HepG2 (cell line): Measurements from ENCODE around the gene GOLGA8H. TPM values are rescaled to one million over a fixed set of nuclear protein-coding genes. Genes with fewer than 3 reads are reported as not detected.
A peak's percentile ranks its signal among the peaks of the same experiment; 100 is the strongest.
"Not testable (repeated sequence)": the region's sequence is repeated elsewhere in the genome, so short reads cannot be mapped to it uniquely, and the experiment has no call there.

Source experiments
- ATF1 ChIP-seq: IDR thresholded peaks from 2 replicates; pipeline ENCODE4 v1.6.1; 2016; ENCODE audit warnings: mild to moderate bottlenecking, control low read depth
- CREM ChIP-seq, 2 experiments: sonication (generic) in 1 of 2; formaldehyde crosslinking in 1 of 2; IDR thresholded peaks; 2 replicates each; pipeline versions ENCODE4 v1.4.0 to v1.6.1; 2016 to 2020; ENCODE audit warnings: antibody characterized with exemption in 1 of 2, mild to moderate bottlenecking in 1 of 2, missing genetic modification reagents in 1 of 2
- ETV5 ChIP-seq: IDR thresholded peaks from 2 replicates; pipeline ENCODE4 v1.6.1; 2018; ENCODE audit warnings: missing biosample characterization, missing genetic modification reagents, inconsistent platforms, borderline replicate concordance
- GABPA ChIP-seq, 2 experiments: IDR thresholded peaks; 2 replicates each; pipeline ENCODE4 v1.6.1; 2011 to 2016; ENCODE audit warnings: low read depth in 2 of 2, low read length in 1 of 2, missing biosample characterization in 1 of 2, missing genetic modification characterization in 1 of 2
- HDAC1 ChIP-seq: sonication (generic); formaldehyde crosslinking; IDR thresholded peaks from 2 replicates; pipeline ENCODE4 v1.5.1; 2020; ENCODE audit warnings: mild to moderate bottlenecking, missing genetic modification reagents
- KDM5A ChIP-seq: fragments of 200-600 bp; sonication (generic); IDR thresholded peaks from 2 replicates; pipeline ENCODE4 v1.7.0; 2018; ENCODE audit warnings: antibody characterized with exemption, mild to moderate bottlenecking, low read length, borderline replicate concordance
- KLF12 ChIP-seq: sonication (generic); formaldehyde crosslinking; IDR thresholded peaks from 2 replicates; pipeline ENCODE4 v1.4.0; 2020; ENCODE audit warnings: missing genetic modification reagents, borderline replicate concordance
- KMT2A ChIP-seq: sonication (generic); formaldehyde crosslinking; IDR thresholded peaks from 2 replicates; pipeline ENCODE4 v1.4.0; 2020; ENCODE audit warnings: missing genetic modification reagents
- POLR2A ChIP-seq, 2 experiments: IDR thresholded peaks; 2 replicates each; pipeline ENCODE4 v1.6.1; 2011; ENCODE audit warnings: low read depth in 2 of 2, low read length in 2 of 2, mild to moderate bottlenecking in 1 of 2, moderate library complexity in 1 of 2; ENCODE audit not compliant: insufficient read depth in 1 of 2
- ZFY ChIP-seq: sonication (generic); formaldehyde crosslinking; IDR thresholded peaks from 2 replicates; pipeline ENCODE4 v1.4.0; 2020; ENCODE audit warnings: missing genetic modification reagents
- ZMYM4 ChIP-seq: sonication (generic); formaldehyde crosslinking; IDR thresholded peaks from 2 replicates; pipeline ENCODE4 v1.8.1; 2023; ENCODE audit warnings: mild to moderate bottlenecking, missing genetic modification reagents
- ZNF335 ChIP-seq: sonication (generic); formaldehyde crosslinking; IDR thresholded peaks from 2 replicates; pipeline ENCODE4 v1.4.0; 2020; ENCODE audit warnings: missing genetic modification reagents
- ZNF501 ChIP-seq: sonication (generic); formaldehyde crosslinking; IDR thresholded peaks from 2 replicates; pipeline ENCODE4 v1.5.1; 2020; ENCODE audit warnings: mild to moderate bottlenecking, moderate library complexity, missing genetic modification reagents
- polyA plus RNA-seq, 8 experiments: library from polyadenylated mRNA; depleted of rRNA in 3 of 8; stranded (reverse) in 7 of 8; unstranded in 1 of 8; fragments of >200 nt; fragmentation: Illumina TruSeq in 4 of 8; extraction: Trizol in 4 of 8; gene quantifications; 2 replicates each; pipeline versions ENCODE4 v1.2.1 to v1.2.3, GENCODE V29; 2011 to 2016; ENCODE audit warnings: low read depth in 4 of 8, missing spikeins in 1 of 8, mixed read lengths in 1 of 8; ENCODE audit not compliant: insufficient read depth in 1 of 8
- total RNA-seq, 5 experiments: library from RNA; depleted of rRNA; stranded (reverse); fragments of >200 nt; fragmentation: Illumina TruSeq; extraction: Trizol; gene quantifications; 2 replicates each; pipeline ENCODE4 v1.2.3, GENCODE V29; 2016; ENCODE audit warnings: low read depth in 1 of 5
- TF ChIP-seq, protein P1 (sequence below): IDR thresholded peaks from 2 replicates; pipeline ENCODE4 v1.6.1; 2016; ENCODE audit warnings: low read depth
- TF ChIP-seq, protein P2 (sequence below): sonication (generic); formaldehyde crosslinking; IDR thresholded peaks from 2 replicates; pipeline ENCODE4 v1.5.0; 2020; ENCODE audit warnings: missing genetic modification reagents
- TF ChIP-seq, protein P3 (sequence below): IDR thresholded peaks from 2 replicates; pipeline ENCODE4 v1.6.1; 2016; ENCODE audit warnings: missing compliant biosample characterization, missing genetic modification reagents, borderline replicate concordance
- TF ChIP-seq, protein P4 (sequence below): sonication (generic); formaldehyde crosslinking; IDR thresholded peaks from 2 replicates; pipeline ENCODE4 v1.9.0; 2022; ENCODE audit warnings: missing genetic modification reagents, mild to moderate bottlenecking, borderline replicate concordance
- TF ChIP-seq, protein P5 (sequence below): sonication (generic); formaldehyde crosslinking; IDR thresholded peaks from 2 replicates; pipeline ENCODE4 v1.5.0; 2020; ENCODE audit warnings: mild to moderate bottlenecking, missing genetic modification reagents, borderline replicate concordance

The GOLGA8H gene
- total and polyA plus RNA-seq, 2 of the 13 experiments (the other 11 are each of a cell fraction or from before 2014, with no cell fraction given), result 0.16 to 0.49 TPM

DNA sequence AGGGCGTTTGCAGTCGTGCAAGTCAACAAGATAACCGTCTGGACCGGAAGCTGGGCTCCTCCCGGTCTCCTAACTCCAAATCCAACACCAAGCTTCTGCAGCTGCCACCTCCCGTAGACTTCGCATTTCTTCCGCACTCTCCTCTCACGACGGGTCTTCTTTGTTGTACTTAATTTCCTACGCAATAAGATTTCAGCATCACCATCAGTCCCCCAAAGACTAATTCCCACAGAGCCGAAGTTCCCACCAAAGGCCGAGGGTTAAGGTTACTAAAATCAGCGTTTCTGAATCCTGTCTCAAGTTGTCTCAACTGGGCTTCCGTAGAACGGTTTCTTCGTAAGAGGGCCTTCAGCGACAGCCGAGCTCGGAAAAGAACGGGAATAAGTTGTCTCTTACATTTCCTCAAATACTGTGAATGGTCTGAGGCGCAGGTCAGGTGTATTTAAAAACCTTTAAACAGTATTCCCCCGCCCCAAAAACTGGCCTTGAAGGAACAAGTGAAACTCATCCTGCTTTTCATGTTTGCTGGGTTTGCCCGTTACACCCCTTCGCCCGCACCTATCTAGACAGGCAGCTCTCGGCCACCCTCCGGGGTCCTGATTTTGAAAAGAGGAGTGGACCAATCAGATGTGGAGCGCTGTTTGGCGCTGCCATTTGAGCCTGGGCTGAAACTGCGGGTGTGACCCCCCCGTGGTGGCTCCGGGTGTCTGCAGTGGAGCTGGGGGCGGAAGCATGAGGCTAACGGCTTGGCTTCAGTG, 21.8 kb downstream of the GOLGA8H start, which contains the start of gene ARHGAP11B (continued):
- TF ChIP-seq, protein P1, sequence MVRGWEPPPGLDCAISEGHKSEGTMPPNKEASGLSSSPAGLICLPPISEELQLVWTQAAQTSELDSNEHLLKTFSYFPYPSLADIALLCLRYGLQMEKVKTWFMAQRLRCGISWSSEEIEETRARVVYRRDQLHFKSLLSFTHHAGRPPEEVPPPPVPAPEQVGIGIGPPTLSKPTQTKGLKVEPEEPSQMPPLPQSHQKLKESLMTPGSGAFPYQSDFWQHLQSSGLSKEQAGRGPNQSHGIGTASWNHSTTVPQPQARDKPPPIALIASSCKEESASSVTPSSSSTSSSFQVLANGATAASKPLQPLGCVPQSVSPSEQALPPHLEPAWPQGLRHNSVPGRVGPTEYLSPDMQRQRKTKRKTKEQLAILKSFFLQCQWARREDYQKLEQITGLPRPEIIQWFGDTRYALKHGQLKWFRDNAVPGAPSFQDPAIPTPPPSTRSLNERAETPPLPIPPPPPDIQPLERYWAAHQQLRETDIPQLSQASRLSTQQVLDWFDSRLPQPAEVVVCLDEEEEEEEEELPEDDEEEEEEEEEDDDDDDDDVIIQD (CRISPR knock-in tag), result peak; percentile 93; the same call in 1 of the 2 replicates
- TF ChIP-seq ZNF335 (CRISPR knock-in tag) (peak; percentile 99), ETV5 (CRISPR knock-in tag) (peak; percentile 29; the same call in 1 of the 2 replicates), POLR2A (IDR thresholded peaks at IDR 0.05; ENCODE audit: insufficient read depth in 1 of 2, low read depth in 2 of 2, low read length in 2 of 2) (0 out of 4 replicates have a peak, but pooled peaks of 1 of the 2 experiments have one; percentile 35), KDM5A (peak; percentile 88; the same call in 1 of the 2 replicates), GABPA (CRISPR knock-in tag; IDR thresholded peaks at IDR 0.05; ENCODE audit: low read depth) (peak; percentile 28), KLF12 (CRISPR knock-in tag) (peak; percentile 39; the same call in 1 of the 2 replicates), KMT2A (CRISPR knock-in tag) (peak; percentile 88; the same call in 1 of the 2 replicates), ZMYM4 (CRISPR knock-in tag) (peak; percentile 63), HDAC1 (CRISPR knock-in tag) (peak; percentile 95), ZFY (CRISPR knock-in tag) (peak; percentile 11; the same call in 1 of the 2 replicates), CREM (IDR thresholded peaks at IDR 0.05) (peak; percentile 68), ATF1 (CRISPR knock-in tag) (peak; percentile 45; the same call in 1 of the 2 replicates), ZNF501 (CRISPR knock-in tag) (0 out of 2 replicates have a peak, but pooled peaks have one; percentile 32)
- TF ChIP-seq, protein P2, sequence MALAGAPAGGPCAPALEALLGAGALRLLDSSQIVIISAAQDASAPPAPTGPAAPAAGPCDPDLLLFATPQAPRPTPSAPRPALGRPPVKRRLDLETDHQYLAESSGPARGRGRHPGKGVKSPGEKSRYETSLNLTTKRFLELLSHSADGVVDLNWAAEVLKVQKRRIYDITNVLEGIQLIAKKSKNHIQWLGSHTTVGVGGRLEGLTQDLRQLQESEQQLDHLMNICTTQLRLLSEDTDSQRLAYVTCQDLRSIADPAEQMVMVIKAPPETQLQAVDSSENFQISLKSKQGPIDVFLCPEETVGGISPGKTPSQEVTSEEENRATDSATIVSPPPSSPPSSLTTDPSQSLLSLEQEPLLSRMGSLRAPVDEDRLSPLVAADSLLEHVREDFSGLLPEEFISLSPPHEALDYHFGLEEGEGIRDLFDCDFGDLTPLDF (CRISPR knock-in tag), result peak; percentile 87
- TF ChIP-seq, protein P3, sequence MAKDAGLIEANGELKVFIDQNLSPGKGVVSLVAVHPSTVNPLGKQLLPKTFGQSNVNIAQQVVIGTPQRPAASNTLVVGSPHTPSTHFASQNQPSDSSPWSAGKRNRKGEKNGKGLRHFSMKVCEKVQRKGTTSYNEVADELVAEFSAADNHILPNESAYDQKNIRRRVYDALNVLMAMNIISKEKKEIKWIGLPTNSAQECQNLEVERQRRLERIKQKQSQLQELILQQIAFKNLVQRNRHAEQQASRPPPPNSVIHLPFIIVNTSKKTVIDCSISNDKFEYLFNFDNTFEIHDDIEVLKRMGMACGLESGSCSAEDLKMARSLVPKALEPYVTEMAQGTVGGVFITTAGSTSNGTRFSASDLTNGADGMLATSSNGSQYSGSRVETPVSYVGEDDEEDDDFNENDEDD (CRISPR knock-in tag), result peak; percentile 94
- not testable (repeated sequence) for TF ChIP-seq GABPA (IDR thresholded peaks at IDR 0.05; ENCODE audit: low read depth, low read length); CREM (CRISPR knock-in tag; IDR thresholded peaks at IDR 0.05)
- TF ChIP-seq, protein P4, sequence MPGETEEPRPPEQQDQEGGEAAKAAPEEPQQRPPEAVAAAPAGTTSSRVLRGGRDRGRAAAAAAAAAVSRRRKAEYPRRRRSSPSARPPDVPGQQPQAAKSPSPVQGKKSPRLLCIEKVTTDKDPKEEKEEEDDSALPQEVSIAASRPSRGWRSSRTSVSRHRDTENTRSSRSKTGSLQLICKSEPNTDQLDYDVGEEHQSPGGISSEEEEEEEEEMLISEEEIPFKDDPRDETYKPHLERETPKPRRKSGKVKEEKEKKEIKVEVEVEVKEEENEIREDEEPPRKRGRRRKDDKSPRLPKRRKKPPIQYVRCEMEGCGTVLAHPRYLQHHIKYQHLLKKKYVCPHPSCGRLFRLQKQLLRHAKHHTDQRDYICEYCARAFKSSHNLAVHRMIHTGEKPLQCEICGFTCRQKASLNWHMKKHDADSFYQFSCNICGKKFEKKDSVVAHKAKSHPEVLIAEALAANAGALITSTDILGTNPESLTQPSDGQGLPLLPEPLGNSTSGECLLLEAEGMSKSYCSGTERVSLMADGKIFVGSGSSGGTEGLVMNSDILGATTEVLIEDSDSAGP (CRISPR knock-in tag), result peak; percentile 28; the same call in 1 of the 2 replicates
- TF ChIP-seq, protein P5, sequence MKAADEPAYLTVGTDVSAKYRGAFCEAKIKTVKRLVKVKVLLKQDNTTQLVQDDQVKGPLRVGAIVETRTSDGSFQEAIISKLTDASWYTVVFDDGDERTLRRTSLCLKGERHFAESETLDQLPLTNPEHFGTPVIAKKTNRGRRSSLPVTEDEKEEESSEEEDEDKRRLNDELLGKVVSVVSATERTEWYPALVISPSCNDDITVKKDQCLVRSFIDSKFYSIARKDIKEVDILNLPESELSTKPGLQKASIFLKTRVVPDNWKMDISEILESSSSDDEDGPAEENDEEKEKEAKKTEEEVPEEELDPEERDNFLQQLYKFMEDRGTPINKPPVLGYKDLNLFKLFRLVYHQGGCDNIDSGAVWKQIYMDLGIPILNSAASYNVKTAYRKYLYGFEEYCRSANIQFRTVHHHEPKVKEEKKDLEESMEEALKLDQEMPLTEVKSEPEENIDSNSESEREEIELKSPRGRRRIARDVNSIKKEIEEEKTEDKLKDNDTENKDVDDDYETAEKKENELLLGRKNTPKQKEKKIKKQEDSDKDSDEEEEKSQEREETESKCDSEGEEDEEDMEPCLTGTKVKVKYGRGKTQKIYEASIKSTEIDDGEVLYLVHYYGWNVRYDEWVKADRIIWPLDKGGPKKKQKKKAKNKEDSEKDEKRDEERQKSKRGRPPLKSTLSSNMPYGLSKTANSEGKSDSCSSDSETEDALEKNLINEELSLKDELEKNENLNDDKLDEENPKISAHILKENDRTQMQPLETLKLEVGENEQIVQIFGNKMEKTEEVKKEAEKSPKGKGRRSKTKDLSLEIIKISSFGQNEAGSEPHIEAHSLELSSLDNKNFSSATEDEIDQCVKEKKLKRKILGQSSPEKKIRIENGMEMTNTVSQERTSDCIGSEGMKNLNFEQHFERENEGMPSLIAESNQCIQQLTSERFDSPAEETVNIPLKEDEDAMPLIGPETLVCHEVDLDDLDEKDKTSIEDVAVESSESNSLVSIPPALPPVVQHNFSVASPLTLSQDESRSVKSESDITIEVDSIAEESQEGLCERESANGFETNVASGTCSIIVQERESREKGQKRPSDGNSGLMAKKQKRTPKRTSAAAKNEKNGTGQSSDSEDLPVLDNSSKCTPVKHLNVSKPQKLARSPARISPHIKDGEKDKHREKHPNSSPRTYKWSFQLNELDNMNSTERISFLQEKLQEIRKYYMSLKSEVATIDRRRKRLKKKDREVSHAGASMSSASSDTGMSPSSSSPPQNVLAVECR (CRISPR knock-in tag), result peak; percentile 90
